Measurements from ENCODE around the gene NR1D2. TPM values are rescaled to one million over a fixed set of nuclear protein-coding genes. Genes with fewer than 3 reads are reported as not detected.

Gene NR1D2
- total RNA-seq, 2 experiments from 2014 or later, result 5.0 to 5.7 TPM

DNA sequence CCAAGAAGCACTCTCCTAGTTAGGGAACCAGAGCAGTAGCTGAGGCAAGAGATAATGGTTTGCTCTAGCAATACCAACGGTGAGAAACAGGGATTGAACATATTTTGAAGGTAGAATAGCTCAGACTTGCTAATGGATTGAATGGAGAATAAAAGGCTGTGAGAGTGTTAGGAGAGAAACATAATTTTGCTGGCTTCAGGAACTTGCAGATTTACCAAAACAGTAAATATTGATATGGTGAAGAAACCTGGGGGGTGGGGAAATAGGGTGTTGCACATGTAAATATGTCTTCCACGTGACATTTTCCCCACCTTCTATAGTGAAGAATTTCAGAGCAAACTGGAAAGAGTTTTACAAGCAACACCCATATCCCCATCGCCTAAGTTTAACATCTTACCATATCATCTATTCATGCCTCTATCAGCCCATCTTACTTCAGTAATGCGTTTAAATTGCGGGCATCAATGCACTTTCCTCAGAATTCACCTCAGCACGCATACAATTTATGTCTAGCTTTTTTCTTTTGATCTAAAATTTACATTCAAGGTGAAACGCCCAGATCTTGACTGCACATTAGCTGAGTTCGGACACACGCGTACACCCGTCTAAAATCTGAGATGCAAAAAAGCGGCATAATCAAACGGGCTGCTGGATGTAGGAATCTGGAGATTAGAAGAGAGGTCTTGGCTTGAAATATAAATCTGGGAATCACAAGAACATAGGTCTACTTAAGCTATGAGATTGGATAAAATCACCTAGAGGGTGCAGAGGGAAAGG, 891 bp upstream of the NR1D2 start:
- peaks cover 21% of the 10 kb centered on the region for H3K4me1 ChIP-seq (ENCODE audit: insufficient read depth, low read length, poor library complexity, severe bottlenecking)
- H3K27ac ChIP-seq (ENCODE audit: low read depth, low read length, poor library complexity, severe bottlenecking), result no peak overlapping the region
- H2AFZ ChIP-seq (ENCODE audit: low read length), result peak overlapping the region; percentile 74; the same call in 1 of the 2 replicates
- no peaks in the 10 kb centered on the region for H3K9me3 ChIP-seq (ENCODE audit: low read length)
- intact Hi-C loops (cut with micrococcal nuclease; ENCODE audit: unreplicated experiment), result loop anchor here (2.0 to 10.0 kb wide), 2 partner anchors 55 to 329 kb away; no protein-coding TSS in a partner anchor
- no peaks in the 10 kb centered on the region for H4K20me1 ChIP-seq (ENCODE audit: insufficient read depth, low read length)
- H3K4me3 ChIP-seq (ENCODE audit: low read depth, low read length, poor library complexity, severe bottlenecking), result peak overlapping the region; percentile 72
- no TSS peak for BruUV-seq (replicated peaks)
- H3K4me2 ChIP-seq (ENCODE audit: low read length), result peak overlapping the region; percentile 92
- no peaks in the 10 kb centered on the region for H3K9me2 ChIP-seq (ENCODE audit: insufficient read depth, low read length)
- POLR2A ChIA-PET, result interaction anchor here (0.5 to 1.7 kb wide), 6 partner anchors 10 to 411 kb away, joined by 3 to 8 read pairs (median 4); no protein-coding TSS in a partner anchor
- no peaks in the 10 kb centered on the region for H3K36me3 ChIP-seq (ENCODE audit: insufficient read depth, low read length)
- H3K79me2 ChIP-seq (ENCODE audit: insufficient read depth, low read depth, low read length), result peaks cover 9% of the 10 kb centered on the region; the same call in 1 of the 2 replicates
- TF ChIP-seq EZH2phosphoT487 (IDR thresholded peaks at IDR 0.05; ENCODE audit: borderline replicate concordance, low read depth, low read length), result no peak
- TF ChIP-seq CTCF (conservative IDR thresholded peaks at IDR 0.05; ENCODE audit: low read length), result no peak
- CTCF ChIA-PET (ENCODE audit: unreplicated experiment), result no interaction called here
- peak; percentile 28 for DNase-seq (ENCODE audit: low spot score)

DNA sequence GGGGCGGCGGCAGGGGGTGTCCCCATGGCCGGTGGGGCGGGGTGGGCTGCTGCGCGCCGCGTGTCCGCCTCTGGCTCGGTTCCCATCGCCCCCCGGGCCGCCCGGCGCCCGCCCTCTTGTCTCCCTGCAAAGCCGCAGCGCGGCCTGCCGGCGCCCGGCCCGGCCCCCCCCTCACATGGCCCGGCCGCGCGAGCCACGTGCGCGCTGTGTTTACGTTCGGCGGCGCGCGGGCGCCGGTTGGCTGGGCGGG, 502 bp downstream of the NR1D2 start:
- ChIA-PET POLR2A (no interaction called here), CTCF (ENCODE audit: unreplicated experiment) (no interaction called here)
- no peak for TF ChIP-seq EZH2phosphoT487 (IDR thresholded peaks at IDR 0.05; ENCODE audit: borderline replicate concordance, low read depth, low read length)
- no peak for TF ChIP-seq CTCF (conservative IDR thresholded peaks at IDR 0.05; ENCODE audit: low read length)
- BruUV-seq (replicated peaks), result no TSS peak
- Histone ChIP-seq H3K4me2 (ENCODE audit: low read length) (peak overlapping the region; percentile 92), H3K4me3 (ENCODE audit: low read depth, low read length, poor library complexity, severe bottlenecking) (peak overlapping the region; percentile 72), H4K20me1 (ENCODE audit: insufficient read depth, low read length) (no peaks in the 10 kb centered on the region), H3K4me1 (ENCODE audit: insufficient read depth, low read length, poor library complexity, severe bottlenecking) (peaks cover 33% of the 10 kb centered on the region), H3K27ac (ENCODE audit: low read depth, low read length, poor library complexity, severe bottlenecking) (peak overlapping the region; percentile 54), H2AFZ (ENCODE audit: low read length) (no peak overlapping the region), H3K79me2 (ENCODE audit: insufficient read depth, low read depth, low read length) (peaks cover 9% of the 10 kb centered on the region; the same call in 1 of the 2 replicates), H3K9me3 (ENCODE audit: low read length) (no peaks in the 10 kb centered on the region), H3K36me3 (ENCODE audit: insufficient read depth, low read length) (no peaks in the 10 kb centered on the region), H3K9me2 (ENCODE audit: insufficient read depth, low read length) (no peaks in the 10 kb centered on the region)
- DNase-seq (ENCODE audit: low spot score), result no peak
- intact Hi-C loops (cut with micrococcal nuclease; ENCODE audit: unreplicated experiment), result loop anchor here (1.0 to 10.0 kb wide), 7 partner anchors 28 to 743 kb away; partner anchors contain the start of genes RPL15, UBE2E1 and UBE2E2

Measured in OCI-LY7 (cell line).